Lower leg skin (tissue), 4 donors: Measurements from ENCODE around the gene CDYL2. TPM values are rescaled to one million over a fixed set of nuclear protein-coding genes. Genes with fewer than 3 reads are reported as not detected.

Experiments
- DNase-seq, 2 donors: peaks; one replicate each; pipeline ENCODE4 v3.0.0-alpha.2; 2019; ENCODE audit warnings: low spot score in 2 of 2
- H3K4me3 ChIP-seq: fragments of 200-600 bp; sonication (generic); 2 replicates; pipeline ENCODE4 v1.5.1; 2017; ENCODE audit warnings: mild to moderate bottlenecking, low read depth; ENCODE audit not compliant: poor library complexity, severe bottlenecking
- CTCF ChIP-seq, 3 donors: fragments of 450-650 bp; IDR thresholded peaks; one replicate each; pipeline ENCODE4 v1.5.1; 2016; ENCODE audit warnings: antibody characterized with exemption in 3 of 3, mild to moderate bottlenecking in 3 of 3, moderate library complexity in 2 of 3
- POLR2A ChIP-seq, 2 donors: fragments of 450-650 bp; IDR thresholded peaks; one replicate each; pipeline ENCODE4 v1.6.1; 2016 to 2017; ENCODE audit warnings: antibody characterized with exemption in 2 of 2, mild to moderate bottlenecking in 1 of 2, moderate library complexity in 1 of 2
- WGBS, 2 donors: methylation state at CpG; one replicate each; pipeline ENCODE4 v1.1.5; 2018; 5-methylcytosine and 5-hydroxymethylcytosine counted together
- intact Hi-C: fragments of 100-400 bp; cut with DNase I; formaldehyde crosslinking; loops from one replicate; pipeline ENCODE4 v1.15.0; 2023; ENCODE audit warnings: low total_unique reads
- total RNA-seq, 4 donors: library from RNA; depleted of rRNA; stranded (reverse); fragments of >200 nt; gene quantifications; one replicate each; pipeline ENCODE4 v1.1.0, GENCODE V29; 2016

CDYL2 gene
- total RNA-seq, 4 donors from 2014 or later = 1.3 to 1.9 (median 1.7) TPM

GRCh38 chr16:80742331-80742730, 62.1 kb downstream of the CDYL2 start:
- no peak for DNase-seq
- H3K4me3 ChIP-seq = no peak overlapping the region
- TF ChIP-seq POLR2A (IDR thresholded peaks at IDR 0.05) (no peak), CTCF (IDR thresholded peaks at IDR 0.05) (no peak)
- WGBS, 2 donors = 84 to 85% methylated on average over 2 of the region's 2 CpGs
- intact Hi-C loops = no loop called here

- no peak for DNase-seq
- intact Hi-C loops = no loop called here
- TF ChIP-seq CTCF (IDR thresholded peaks at IDR 0.05) = no peak
- 41 to 42% methylated on average over 4 of the region's 4 CpGs for WGBS, 2 donors
- no peak overlapping the region for H3K4me3 ChIP-seq
Measured at GRCh38 chr16:80741724-80742123, 62.7 kb downstream of the CDYL2 start.

DNA sequence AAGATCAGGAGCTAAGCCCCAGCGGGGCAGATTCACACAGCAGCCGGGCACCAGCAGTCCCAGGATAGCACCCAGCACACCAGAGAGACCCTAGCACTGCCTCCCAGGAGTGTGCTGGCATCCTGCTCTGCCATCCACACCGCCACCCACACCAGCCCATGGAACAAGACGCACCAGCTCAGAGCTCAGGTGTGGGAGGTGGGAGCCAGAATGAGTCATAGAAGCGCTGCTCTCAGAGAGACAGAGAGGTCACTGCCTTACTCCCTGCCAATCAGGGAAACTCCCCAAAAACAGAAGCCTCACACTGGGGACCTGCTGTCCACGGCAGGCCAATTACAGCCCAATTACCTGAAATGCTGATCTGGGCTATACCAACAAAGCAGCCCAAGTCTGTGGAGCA, 64.9 kb downstream of the CDYL2 start:
- no peak for TF ChIP-seq CTCF (IDR thresholded peaks at IDR 0.05)
- 87 to 95% methylated on average over 5 to 6 of the region's 6 CpGs for WGBS, 2 donors
- intact Hi-C loops = no loop called here
- no peak overlapping the region for H3K4me3 ChIP-seq
- no peak for DNase-seq

GRCh38 chr16:80738521-80738920, 65.9 kb downstream of the CDYL2 start:
- no peak for DNase-seq
- TF ChIP-seq POLR2A (IDR thresholded peaks at IDR 0.05) (no peak), CTCF (IDR thresholded peaks at IDR 0.05) (no peak)
- 88 to 95% methylated on average over 3 of the region's 3 CpGs for WGBS, 2 donors
- intact Hi-C loops = no loop called here
- no peak overlapping the region for H3K4me3 ChIP-seq

GRCh38 chr16:80735846-80736245, 68.6 kb downstream of the CDYL2 start:
- intact Hi-C loops = no loop called here
- no peak overlapping the region for H3K4me3 ChIP-seq
- WGBS, 2 donors = 61 to 71% methylated on average over 4 of the region's 4 CpGs
- TF ChIP-seq POLR2A (IDR thresholded peaks at IDR 0.05) = no peak
- no peak for TF ChIP-seq CTCF (IDR thresholded peaks at IDR 0.05)
- DNase-seq = no peak

DNA sequence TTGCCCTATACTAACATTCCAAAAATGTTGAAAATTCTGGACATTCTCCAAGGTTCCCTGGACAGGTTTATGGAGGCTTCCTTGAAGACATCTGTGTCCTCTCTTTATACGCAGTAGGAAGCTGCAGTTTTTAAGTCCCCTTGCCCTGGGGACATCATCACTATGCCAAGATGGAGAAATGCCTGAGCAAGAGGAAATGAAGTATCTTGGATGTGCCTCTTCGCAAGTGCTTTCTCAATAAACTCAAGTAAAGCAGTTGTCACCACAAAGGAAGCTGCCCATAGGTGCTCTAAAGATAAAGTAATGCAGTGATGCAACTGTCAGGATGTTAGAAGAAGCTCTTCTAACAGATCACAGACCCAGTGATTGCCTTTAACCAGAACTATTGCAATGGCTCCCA, 71.0 kb downstream of the CDYL2 start:
- DNase-seq = no peak
- TF ChIP-seq CTCF (IDR thresholded peaks at IDR 0.05) = no peak
- no peak for TF ChIP-seq POLR2A (IDR thresholded peaks at IDR 0.05)
- intact Hi-C loops = no loop called here

More for the DNA sequence above, 71.0 kb downstream of the CDYL2 start:
- H3K4me3 ChIP-seq = no peak overlapping the region
- WGBS, 2 donors = 21 to 56% methylated on average over 2 of the region's 2 CpGs
